GM19193 (cell line): ENCODE results near the gene ELP2.

Experiments
- POLR2A ChIP-seq: IDR thresholded peaks from 4 replicates; pipeline ENCODE4 v1.6.1; 2011; ENCODE audit not compliant: insufficient read depth, insufficient read length; ENCODE audit errors: extremely low read depth

The ELP2 gene

DNA sequence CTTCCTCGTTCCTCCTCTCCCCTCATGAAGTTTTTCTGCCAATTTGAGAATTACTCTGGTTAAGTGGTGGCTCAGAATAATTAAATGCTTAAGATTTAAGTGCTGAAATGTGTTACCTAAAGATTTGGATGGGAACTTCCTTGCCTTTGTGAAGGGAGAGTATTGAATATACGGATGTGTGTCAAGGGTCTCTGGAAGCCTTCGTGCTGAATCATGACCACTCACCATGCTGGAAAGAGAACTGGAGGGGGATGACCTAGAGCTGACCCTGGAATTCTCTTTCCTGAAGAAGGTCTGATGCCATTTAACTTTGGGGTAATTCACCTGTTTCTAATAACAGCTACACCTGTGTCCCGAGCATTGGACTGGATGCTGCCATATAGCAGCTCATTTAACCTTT, 59.8 kb downstream of the ELP2 start:
- TF ChIP-seq POLR2A, result no peak

DNA sequence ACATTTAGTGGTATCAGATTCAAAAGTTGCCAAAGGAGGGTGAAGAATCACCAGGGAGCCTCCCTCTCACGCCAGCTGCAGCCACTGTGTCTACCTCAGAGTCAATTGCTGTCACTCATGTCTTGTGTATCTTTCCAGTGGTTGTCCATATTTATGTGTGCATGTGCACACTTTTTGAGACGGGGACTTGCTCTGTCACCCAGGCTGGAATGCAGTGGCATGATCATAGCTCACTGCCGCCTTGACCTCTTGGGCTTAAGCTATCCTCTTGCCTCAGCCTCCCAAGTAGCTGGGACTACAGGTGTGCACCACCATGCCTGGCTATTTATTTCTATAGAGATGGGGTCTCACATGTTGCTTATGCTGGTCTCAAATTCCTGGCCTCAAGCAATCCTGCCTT, 61.6 kb downstream of the ELP2 start:
- no peak for TF ChIP-seq POLR2A

DNA sequence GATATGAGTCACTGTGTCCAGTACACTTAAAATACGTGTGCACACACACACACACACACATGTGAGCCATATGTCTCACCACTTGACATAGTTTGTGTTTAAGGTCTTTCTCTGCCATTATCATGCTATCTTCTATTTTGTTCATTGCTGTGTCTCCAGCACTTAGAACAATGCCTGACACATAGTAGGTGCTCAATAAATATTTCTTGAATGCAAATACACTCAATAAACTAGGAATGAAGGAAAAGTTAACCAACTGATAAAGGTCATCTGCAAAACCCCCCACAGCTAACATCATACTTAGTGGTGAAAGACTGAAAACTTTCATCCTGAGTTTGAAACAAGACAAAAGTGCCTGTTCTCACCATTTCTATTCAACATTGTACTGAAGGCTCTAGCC, 62.0 kb downstream of the ELP2 start:
- TF ChIP-seq POLR2A, result no peak

DNA sequence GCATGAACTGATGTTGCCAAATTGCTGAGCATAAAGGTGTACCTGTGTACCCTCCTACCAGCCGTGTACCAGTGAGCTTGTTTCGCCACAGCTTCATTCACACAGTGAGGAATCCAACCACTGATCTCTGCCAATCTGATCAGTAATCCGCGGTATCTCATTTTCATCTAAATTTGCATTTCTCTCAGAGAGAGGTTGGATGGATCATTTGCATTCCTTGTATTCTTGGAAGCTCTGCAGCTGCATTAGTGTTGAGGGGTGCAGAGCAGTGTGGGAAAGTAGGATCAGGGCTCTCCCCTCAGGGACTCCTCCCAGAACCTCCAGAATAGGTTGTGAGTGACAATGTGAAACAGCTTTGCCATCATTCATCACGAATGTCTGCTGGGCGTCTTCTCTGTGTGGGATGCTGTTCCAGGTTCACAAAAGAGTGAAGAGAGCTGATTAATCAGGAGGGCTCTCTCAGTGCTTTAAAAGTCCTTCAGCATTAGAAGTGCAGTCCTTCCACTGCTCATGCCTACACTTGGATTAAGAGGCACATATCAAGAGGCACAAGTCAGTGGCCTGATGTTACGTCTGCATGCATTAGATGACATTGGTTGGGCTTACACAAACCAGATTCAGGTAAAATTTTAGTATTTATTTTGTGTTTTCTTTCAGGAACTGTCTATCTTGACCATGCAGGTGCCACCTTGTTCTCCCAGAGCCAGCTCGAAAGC, 65.1 kb downstream of the ELP2 start:
- no peak for TF ChIP-seq POLR2A

DNA sequence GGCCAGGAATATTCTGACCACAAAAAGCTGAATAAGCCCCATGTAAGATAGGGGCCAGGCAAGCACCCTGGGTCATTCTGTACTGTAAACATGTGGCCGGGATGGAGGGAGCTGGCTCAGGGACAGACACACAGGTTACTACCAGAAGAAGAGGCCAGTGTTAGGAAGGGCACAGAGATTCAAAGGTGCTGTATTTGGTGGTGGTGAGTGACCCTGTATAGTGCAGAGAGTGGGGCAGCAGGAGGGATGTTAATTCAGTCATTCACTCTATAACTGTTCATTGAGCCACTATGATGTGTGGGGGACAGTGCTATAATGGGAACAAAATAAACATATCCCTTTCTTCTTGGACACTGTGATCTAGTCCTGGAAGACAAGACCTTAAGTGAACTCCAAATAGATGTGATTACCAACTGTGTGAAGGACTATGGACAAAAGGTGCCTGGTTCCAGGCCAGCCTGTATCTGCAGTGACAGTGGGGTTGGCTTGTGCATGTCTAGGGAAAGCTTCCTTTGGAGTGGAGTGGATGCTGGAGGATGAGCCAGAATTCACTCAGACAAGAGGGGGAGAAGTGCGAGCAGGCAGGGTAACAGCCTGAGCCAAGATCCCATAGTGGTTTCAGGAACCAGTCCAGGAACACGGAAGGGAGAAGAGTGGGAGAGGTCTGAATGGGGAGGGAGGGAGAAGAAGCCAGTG, 65.9 kb downstream of the ELP2 start:
- TF ChIP-seq POLR2A, result no peak

DNA sequence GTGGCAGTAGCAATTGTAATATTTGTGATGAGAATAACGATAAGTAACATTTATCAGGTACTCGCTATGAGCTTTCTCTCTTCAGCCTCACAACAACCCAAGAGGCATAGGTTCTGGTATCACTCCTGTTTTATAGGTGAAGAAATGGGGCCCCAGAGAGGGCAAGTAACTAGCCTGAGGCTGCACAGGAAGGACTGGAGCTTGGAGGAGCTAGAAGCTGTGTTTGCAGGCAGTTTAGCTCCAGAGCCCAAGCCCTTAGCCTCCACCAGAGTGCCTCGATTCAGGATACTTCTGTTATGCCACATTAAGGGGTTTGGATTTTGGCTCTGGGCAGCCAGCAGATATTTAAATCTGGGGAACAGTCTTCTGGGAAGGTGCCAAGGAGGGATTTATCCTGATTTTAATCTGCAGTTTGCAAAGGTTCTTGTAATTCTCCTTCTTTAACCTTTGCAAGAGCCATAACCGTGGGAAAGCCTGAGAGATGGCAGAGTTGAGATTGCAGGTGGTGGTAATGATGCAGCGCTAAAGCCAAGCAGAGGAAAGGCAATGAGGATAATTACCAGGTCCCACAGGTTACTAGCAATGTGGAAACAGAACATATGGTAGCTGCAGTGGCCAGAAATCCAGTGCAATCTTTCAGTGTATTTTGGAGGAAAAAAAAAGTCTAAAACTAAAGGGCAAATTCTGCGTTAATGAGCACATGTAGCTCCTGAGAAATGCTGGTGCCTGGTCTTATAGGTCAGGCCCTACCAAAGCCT, 66.7 kb downstream of the ELP2 start:
- no peak for TF ChIP-seq POLR2A

DNA sequence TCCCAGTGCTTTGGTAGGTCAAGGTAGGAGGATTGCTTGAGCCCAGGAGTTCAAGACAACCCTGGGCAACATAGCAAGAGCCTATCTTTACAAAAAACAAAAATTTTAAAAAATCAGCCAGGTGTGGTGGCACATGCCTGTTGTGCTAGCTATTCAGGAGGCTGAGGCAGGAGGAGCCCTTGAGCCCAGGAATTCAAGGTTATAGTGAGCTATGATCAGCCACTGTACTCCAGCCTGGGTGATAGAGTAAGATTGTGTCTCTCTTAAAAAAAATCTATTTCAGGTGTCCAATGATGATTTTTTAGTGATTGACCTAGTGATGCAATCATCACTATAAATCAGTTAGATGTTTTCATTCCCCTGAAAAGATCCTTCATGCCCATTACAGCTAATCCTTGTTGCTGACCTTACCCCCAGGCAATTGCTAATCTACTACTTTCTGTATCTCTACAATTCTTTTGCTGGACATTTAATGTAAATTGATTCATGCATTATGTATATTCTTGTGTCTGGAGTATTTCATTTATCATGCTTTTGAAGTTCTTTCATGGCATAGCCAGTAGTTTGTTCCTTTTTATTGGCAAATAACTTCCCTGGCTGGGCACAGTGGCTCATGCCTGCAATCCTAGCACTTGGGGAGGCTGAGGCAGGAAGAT, 67.9 kb downstream of the ELP2 start:
- no peak for TF ChIP-seq POLR2A

DNA sequence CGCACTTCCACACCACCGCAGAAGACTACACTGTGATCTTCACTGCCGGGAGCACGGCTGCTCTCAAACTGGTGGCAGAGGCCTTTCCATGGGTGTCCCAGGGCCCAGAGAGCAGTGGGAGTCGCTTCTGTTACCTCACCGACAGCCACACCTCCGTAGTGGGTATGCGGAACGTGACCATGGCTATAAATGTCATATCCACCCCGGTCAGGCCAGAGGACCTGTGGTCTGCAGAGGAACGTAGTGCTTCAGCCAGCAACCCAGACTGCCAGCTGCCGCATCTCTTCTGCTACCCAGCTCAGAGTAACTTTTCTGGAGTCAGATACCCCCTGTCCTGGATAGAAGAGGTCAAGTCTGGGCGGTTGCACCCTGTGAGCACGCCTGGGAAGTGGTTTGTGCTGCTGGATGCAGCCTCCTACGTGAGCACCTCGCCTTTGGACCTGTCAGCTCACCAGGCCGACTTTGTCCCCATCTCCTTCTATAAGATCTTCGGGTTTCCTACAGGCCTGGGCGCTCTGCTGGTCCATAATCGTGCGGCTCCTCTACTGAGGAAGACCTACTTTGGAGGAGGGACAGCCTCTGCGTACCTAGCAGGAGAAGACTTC, 70.1 kb downstream of the ELP2 start:
- TF ChIP-seq POLR2A, result no peak

DNA sequence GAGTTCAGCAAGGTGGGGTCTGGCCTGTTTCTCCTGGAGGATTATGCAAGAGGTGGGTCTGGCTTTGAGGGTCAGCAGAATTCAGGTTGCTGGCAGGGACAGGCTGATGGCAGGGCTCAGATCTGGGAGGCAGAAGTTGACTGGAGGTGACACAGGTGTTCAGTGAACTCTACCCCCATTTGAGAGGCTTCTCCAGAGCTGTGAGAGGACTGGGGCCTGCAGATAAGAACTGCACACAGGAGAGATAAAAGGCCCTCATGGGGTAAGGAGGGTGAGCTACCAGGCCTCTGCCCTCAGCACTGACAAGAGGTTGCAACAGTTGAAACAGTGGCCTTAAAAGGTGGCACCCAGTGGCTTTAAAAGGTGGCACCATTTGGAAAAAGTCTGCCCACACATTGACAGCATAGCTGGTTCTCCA, 70.7 kb downstream of the ELP2 start:
- no peak for TF ChIP-seq POLR2A

DNA sequence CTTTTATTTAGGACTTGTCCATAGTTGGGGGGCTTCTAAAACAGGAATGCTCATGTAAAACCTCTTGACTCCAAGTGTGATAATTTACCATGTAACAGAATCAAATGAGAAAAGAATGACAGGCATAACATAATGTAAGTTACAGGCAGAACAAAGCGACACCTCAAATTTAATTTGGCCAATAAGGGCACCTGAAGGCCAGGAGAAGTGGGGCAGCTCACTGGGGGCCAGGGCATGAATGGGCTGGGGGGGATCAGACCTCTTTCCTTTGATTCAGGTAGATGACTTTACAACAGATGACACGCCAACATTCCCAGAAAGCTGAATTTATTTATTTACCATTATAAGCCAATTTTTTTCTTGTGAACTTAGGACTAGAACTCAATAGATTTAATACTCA, 72.1 kb downstream of the ELP2 start:
- no peak for TF ChIP-seq POLR2A

DNA sequence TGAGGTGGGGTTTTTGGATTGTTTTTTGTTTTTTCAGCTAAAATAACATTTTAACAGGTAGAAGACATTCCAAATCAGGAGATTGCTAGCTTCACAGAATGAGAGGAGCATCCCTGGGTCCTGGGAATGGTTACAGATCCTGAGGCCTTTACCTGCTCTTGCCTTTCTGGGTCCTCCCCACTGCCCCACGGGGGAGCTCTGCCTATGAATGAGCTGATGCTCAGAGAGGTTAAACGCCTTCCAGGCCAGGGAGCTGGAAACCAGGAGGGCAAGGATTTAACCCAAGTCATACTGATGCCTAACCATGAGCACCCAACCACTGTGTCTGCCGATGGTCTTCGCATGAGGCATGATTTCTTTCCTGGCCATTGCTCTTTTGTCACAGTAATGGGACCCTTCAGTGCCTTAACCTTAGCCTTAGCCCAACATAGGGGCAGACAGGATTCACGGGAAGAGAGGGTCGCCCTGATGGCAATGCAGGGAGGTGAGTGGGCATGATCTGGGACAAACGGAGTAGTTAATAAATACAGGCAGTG, 73.7 kb downstream of the ELP2 start:
- TF ChIP-seq POLR2A, result no peak

DNA sequence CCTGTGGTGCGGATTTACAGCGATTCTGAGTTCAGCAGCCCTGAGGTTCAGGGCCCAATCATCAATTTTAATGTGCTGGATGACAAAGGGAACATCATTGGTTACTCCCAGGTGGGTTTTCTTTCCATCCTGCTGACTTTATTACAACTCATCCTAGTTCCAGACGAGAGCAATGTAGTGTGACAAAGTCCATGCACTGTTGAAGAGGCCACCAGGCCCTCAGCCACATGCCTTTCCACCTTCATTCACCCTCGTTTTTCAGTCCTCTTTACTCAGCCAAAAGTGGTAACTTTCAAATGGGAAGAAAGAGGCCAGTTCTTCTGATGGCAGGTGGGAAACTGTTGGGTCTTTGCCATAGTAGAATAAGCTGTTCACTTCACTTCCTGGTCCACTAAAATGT, 75.5 kb downstream of the ELP2 start:
- TF ChIP-seq POLR2A, result no peak

DNA sequence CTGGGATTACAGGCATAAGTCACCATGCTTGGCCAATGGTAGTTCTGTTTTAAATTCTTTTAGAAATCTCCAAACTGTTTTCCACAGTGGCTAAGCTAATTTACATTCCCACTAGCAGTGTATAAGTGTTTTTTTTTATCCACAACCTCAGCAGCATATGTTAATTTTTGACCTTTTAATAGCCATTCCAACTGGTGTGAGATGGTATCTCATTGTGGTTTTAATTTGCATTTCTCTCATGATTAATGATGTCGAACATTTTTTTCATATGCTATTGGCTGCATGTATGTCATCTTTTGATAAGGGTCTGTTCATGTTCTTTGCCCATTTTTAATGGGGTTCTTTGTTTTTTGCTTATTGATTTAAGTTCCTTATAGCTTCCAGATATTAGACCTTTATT, 77.6 kb downstream of the ELP2 start:
- TF ChIP-seq POLR2A, result no peak

DNA sequence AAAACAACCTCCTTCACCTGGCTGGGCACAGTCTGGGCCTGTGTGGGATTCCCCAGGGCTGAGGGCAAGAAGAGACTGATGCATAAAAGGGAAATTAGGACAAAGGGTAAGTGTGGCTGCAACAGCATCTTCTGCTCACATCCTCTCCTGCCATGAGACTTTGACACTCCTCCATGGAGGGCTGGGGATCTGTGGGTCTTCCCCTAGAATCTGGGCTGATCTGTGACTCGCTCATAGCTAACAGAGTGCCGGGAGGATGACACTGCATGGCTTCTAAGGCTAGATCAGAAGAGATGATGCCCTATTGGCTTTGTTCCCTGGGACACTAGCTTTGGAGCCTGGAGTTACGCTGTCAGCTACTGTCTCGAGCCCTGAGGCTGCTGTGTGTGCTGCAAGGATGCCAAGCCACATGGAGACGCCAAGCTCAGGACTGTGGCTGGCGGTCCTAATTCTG, 81.9 kb downstream of the ELP2 start:
- no peak for TF ChIP-seq POLR2A
